Activated CD8-positive, alpha-beta memory T cell treated with anti-CD3 and anti-CD28 coated beads for 48 hours (primary cell): ENCODE measurements around the gene MXD4.

ENCODE experiments used
- DNase-seq, 3 experiments: peaks; one replicate each; pipeline ENCODE4 v3.0.0-alpha.2; 2020; ENCODE audit warnings: low read depth in 2 of 3, low spot score in 2 of 3

The MXD4 gene

GRCh38 chr4:2292646-2293108 is 30.8 kb upstream of the MXD4 start:
- DNase-seq, result no peak

GRCh38 chr4:2291705-2292645 is 30.1 kb upstream of the MXD4 start:
- no peak for DNase-seq

- DNase-seq, result peak in 1 of 3 experiments; percentile 24
Measured at GRCh38 chr4:2290974-2291704, 29.2 kb upstream of the MXD4 start.

GRCh38 chr4:2290488-2290887 is 28.6 kb upstream of the MXD4 start:
- no peak for DNase-seq

- no peak for DNase-seq
Measured at GRCh38 chr4:2289955-2290333, 28.0 kb upstream of the MXD4 start.

GRCh38 chr4:2289311-2289954 is 27.5 kb upstream of the MXD4 start:
- no peak for DNase-seq

- DNase-seq, result no peak
Measured at GRCh38 chr4:2288051-2288541, 26.2 kb upstream of the MXD4 start.

- no peak for DNase-seq
Measured at GRCh38 chr4:2287594-2287915, 25.6 kb upstream of the MXD4 start.

GRCh38 chr4:2286904-2287593 is 25.1 kb upstream of the MXD4 start:
- DNase-seq, result no peak

- no peak for DNase-seq
Measured at GRCh38 chr4:2285613-2286381, 23.9 kb upstream of the MXD4 start.

GRCh38 chr4:2284934-2285612 is 23.2 kb upstream of the MXD4 start:
- DNase-seq, result no peak

GRCh38 chr4:2284161-2284933 is 22.4 kb upstream of the MXD4 start:
- no peak for DNase-seq

GRCh38 chr4:2283199-2283711 is 21.3 kb upstream of the MXD4 start:
- no peak for DNase-seq

- peak in 1 of 3 experiments; percentile 45 for DNase-seq
Measured at GRCh38 chr4:2281575-2282343, 19.9 kb upstream of the MXD4 start.

GRCh38 chr4:2280531-2281300 is 18.8 kb upstream of the MXD4 start:
- DNase-seq, result no peak

- DNase-seq, result no peak
Measured at GRCh38 chr4:2277956-2278355, 16.0 kb upstream of the MXD4 start.
